Fibroblast of mammary gland (primary cell): ENCODE measurements around the gene TSPAN16.
"Not testable (repeated sequence)": the region's sequence is repeated elsewhere in the genome, so short reads cannot be mapped to it uniquely, and the experiment has no call there.

ENCODE experiments used
- DNase-seq: peaks from one replicate; pipeline ENCODE4 v3.0.0-alpha.2; 2010; ENCODE audit warnings: low read depth
- H3K4me3 ChIP-seq: 2 replicates; pipeline ENCODE4 v1.5.1; 2011; ENCODE audit warnings: low read depth, mild to moderate bottlenecking, low read length, moderate library complexity; ENCODE audit not compliant: control insufficient read depth
- CTCF ChIP-seq: conservative IDR thresholded peaks from 2 replicates; pipeline ENCODE4 v1.5.1; 2011; ENCODE audit warnings: low read depth, low read length, inconsistent platforms; ENCODE audit not compliant: control insufficient read depth, insufficient read depth

Gene TSPAN16

GRCh38 chr19:11339254-11340098 is 43.5 kb downstream of the TSPAN16 start, which contains the start of gene RAB3D:
Gene RAB3D, minus strand, starts transcription at chr19:11339657. Its CDS starts 2,258 bp downstream, at chr19:11337399.
- H3K4me3 ChIP-seq, result peak within 1 kb of the TSS; percentile 66
- DNase-seq, result peak; percentile 81
- no peak for TF ChIP-seq CTCF

- peak overlapping the region; percentile 66 for H3K4me3 ChIP-seq
- DNase-seq, result not testable (repeated sequence)
Observed at GRCh38 chr19:11340099-11340467, 44.1 kb downstream of the TSPAN16 start.

GRCh38 chr19:11342429-11342828 is 46.5 kb downstream of the TSPAN16 start:
- DNase-seq, result no peak
- no peak overlapping the region for H3K4me3 ChIP-seq
- TF ChIP-seq CTCF, result no peak

- TF ChIP-seq CTCF, result no peak
- peak overlapping the region; percentile 82 for H3K4me3 ChIP-seq
- DNase-seq, result no peak
Observed at GRCh38 chr19:11345122-11345803, 49.3 kb downstream of the TSPAN16 start.

- DNase-seq, result peak; percentile 99
- TF ChIP-seq CTCF, result no peak
- peak within 1 kb of the TSS; percentile 82 for H3K4me3 ChIP-seq
Observed at GRCh38 chr19:11346104-11346940, 50.4 kb downstream of the TSPAN16 start, which contains the start of the genes CCDC159 and TMEM205. Gene CCDC159, plus strand, starts transcription at chr19:11346519. Its CDS starts 88 bp downstream, at chr19:11346607. Gene TMEM205, minus strand, starts transcription at chr19:11346268. Its CDS starts 649 bp downstream, at chr19:11345619.

- no peak for TF ChIP-seq CTCF
- no peak for DNase-seq
- no peak overlapping the region for H3K4me3 ChIP-seq
Observed at GRCh38 chr19:11347546-11348039, 51.6 kb downstream of the TSPAN16 start.
